H1 (cell line): ENCODE measurements around the gene CYP39A1. TPM values are rescaled to one million over a fixed set of nuclear protein-coding genes. Genes with fewer than 3 reads are reported as not detected.

Experiments
- CEBPB ChIP-seq: IDR thresholded peaks from 2 replicates; pipeline ENCODE4 v1.6.1; 2012; ENCODE audit warnings: low read depth, low read length
- EZH2 ChIP-seq: fragments of 200-600 bp; sonication (generic); IDR thresholded peaks from 2 replicates; pipeline ENCODE4 v1.7.1; 2012; ENCODE audit warnings: low read depth, mild to moderate bottlenecking, moderate library complexity, low read length, inconsistent platforms; ENCODE audit not compliant: severe bottlenecking
- GTF2F1 ChIP-seq: IDR thresholded peaks from 2 replicates; pipeline ENCODE4 v1.6.1; 2012; ENCODE audit warnings: low read depth, low read length, improper control_type of control experiment, borderline replicate concordance
- JUN ChIP-seq: IDR thresholded peaks from 2 replicates; pipeline ENCODE4 v1.6.1; 2011; ENCODE audit warnings: low read depth, mild to moderate bottlenecking, improper control_type of control experiment, low read length
- JUND ChIP-seq: IDR thresholded peaks from 2 replicates; pipeline ENCODE4 v1.6.1; 2011; ENCODE audit warnings: mild to moderate bottlenecking, improper control_type of control experiment, low read length
- NANOG ChIP-seq: IDR thresholded peaks from 2 replicates; pipeline ENCODE4 v1.6.1; 2011; ENCODE audit warnings: low read length, low read depth, mild to moderate bottlenecking, inconsistent platforms; ENCODE audit not compliant: insufficient read depth, poor library complexity, severe bottlenecking
- NRF1 ChIP-seq: IDR thresholded peaks from 2 replicates; pipeline ENCODE4 v1.6.1; 2011; ENCODE audit warnings: mild to moderate bottlenecking, low read depth, low read length, improper control_type of control experiment
- POLR2A ChIP-seq, 2 experiments: IDR thresholded peaks; 1 replicate in 1 of 2; 2 replicates in 1 of 2; pipeline ENCODE4 v1.6.1; 2011; ENCODE audit warnings: low read depth in 2 of 2, low read length in 2 of 2, mild to moderate bottlenecking in 2 of 2; ENCODE audit errors: control extremely low read depth in 1 of 2
- RAD21 ChIP-seq, 2 experiments: IDR thresholded peaks in 1 of 2; conservative IDR thresholded peaks in 1 of 2; 2 replicates each; pipeline ENCODE4 v1.6.1; 2011; ENCODE audit warnings: low read depth in 2 of 2, low read length in 2 of 2, improper control_type of control experiment in 1 of 2, inconsistent platforms in 1 of 2, mild to moderate bottlenecking in 1 of 2, moderate library complexity in 1 of 2
- SAP30 ChIP-seq: fragments of 300-600 bp; sonication (generic); IDR thresholded peaks from 2 replicates; pipeline ENCODE4 v1.7.1; 2012; ENCODE audit warnings: low read length, moderate library complexity, mild to moderate bottlenecking, inconsistent platforms; ENCODE audit not compliant: insufficient read depth, insufficient replicate concordance
- SP2 ChIP-seq: IDR thresholded peaks from 2 replicates; pipeline ENCODE4 v1.6.1; 2012; ENCODE audit warnings: mild to moderate bottlenecking, low read length, inconsistent platforms
- SRF ChIP-seq: IDR thresholded peaks from 2 replicates; pipeline ENCODE4 v1.6.1; 2011; ENCODE audit warnings: mild to moderate bottlenecking, low read depth, low read length, moderate library complexity
- SUZ12 ChIP-seq: fragments of 200-600 bp; sonication (generic); IDR thresholded peaks from 2 replicates; pipeline ENCODE4 v1.6.1; 2012; ENCODE audit warnings: mild to moderate bottlenecking, inconsistent platforms, low read length, moderate library complexity, mixed read lengths
- polyA plus RNA-seq, 7 experiments: library from polyadenylated mRNA; depleted of rRNA in 3 of 7; stranded (reverse) in 5 of 7; unstranded in 2 of 7; fragments of >200 nt in 5 of 7; fragments of 200-250 nt in 2 of 7; gene quantifications; 1 replicate in 5 of 7; 2 replicates in 1 of 7; 4 replicates in 1 of 7; pipeline versions ENCODE4 v1.2.1 to v1.2.3, GENCODE V29; 2011 to 2013; ENCODE audit warnings: missing spikeins in 2 of 7, mixed read lengths in 2 of 7
- total RNA-seq: library from RNA; stranded (reverse); fragmentation: NEBNext Ultra II Directional; extraction: Animal tissue kit (Norgen Biotek cat#: 25700); gene quantifications from 2 replicates; pipeline ENCODE4 v1.2.1, GENCODE V29; 2021
- TF ChIP-seq, protein P1 (sequence below): IDR thresholded peaks from 2 replicates; pipeline ENCODE4 v1.6.1; 2012; ENCODE audit warnings: inconsistent platforms

Gene CYP39A1
- total and polyA plus RNA-seq, 2 of the 8 experiments (the other 6 are each of a cell fraction or from before 2014, with no cell fraction given): 0.71 to 2.4 TPM

DNA sequence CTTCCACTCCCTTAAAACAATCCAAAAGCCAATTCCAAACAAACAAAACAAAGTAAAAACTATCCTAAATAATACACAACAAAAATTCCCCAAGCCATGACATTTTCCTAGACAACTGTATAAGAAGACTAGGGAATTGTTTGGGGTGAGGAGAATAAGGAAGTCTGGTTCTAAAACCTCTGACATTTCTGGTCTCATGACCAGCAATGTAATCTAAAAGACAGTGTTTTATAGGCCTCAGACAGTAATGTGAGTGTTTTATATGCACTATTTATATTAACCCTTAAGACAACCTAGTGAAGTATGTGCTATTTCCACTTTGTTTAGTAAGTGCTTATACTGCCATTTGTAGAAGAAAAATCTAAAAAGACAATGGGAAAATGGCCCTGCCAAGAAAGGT, 148.4 kb downstream of the CYP39A1 start (continued):
- TF ChIP-seq JUN (no peak), NANOG (no peak), CEBPB (no peak), SP2 (no peak), SAP30 (no peak), JUND (no peak), NRF1 (no peak), SRF (no peak), SUZ12 (no peak), POLR2A (IDR thresholded peaks at IDR 0.05; ENCODE audit: control extremely low read depth in 1 of 2, low read depth in 2 of 2, low read length in 2 of 2) (no peak), GTF2F1 (no peak), RAD21 (IDR thresholded peaks at IDR 0.05 in 1 of 2, conservative IDR thresholded peaks at IDR 0.05 in 1 of 2; ENCODE audit: low read depth in 2 of 2, low read length in 2 of 2) (no peak), EZH2 (no peak)
- TF ChIP-seq, protein P1, sequence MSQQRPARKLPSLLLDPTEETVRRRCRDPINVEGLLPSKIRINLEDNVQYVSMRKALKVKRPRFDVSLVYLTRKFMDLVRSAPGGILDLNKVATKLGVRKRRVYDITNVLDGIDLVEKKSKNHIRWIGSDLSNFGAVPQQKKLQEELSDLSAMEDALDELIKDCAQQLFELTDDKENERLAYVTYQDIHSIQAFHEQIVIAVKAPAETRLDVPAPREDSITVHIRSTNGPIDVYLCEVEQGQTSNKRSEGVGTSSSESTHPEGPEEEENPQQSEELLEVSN: no peak
